Astrocyte of the spinal cord (primary cell): ENCODE measurements around the gene ATAD3C.
"Not testable (repeated sequence)": the region's sequence is repeated elsewhere in the genome, so short reads cannot be mapped to it uniquely, and the experiment has no call there.

Experiments used
- DNase-seq: peaks from one replicate; pipeline ENCODE4 v3.0.0; 2011; ENCODE audit warnings: low read depth, low spot score
- H3K4me3 ChIP-seq: 2 replicates; pipeline ENCODE4 v1.5.1; 2011; ENCODE audit warnings: low read depth, mild to moderate bottlenecking, low read length, moderate library complexity
- in situ Hi-C: cut with HindIII; loops from 2 replicates; pipeline ENCODE4 v1.10.0; 2017; ENCODE audit warnings: low sequenced_read_pairs
- TF ChIP-seq, protein P1 (sequence below): IDR thresholded peaks from 2 replicates; pipeline ENCODE4 v1.5.1; 2012; ENCODE audit warnings: low read depth, mild to moderate bottlenecking, low read length, inconsistent platforms

ATAD3C gene

DNA sequence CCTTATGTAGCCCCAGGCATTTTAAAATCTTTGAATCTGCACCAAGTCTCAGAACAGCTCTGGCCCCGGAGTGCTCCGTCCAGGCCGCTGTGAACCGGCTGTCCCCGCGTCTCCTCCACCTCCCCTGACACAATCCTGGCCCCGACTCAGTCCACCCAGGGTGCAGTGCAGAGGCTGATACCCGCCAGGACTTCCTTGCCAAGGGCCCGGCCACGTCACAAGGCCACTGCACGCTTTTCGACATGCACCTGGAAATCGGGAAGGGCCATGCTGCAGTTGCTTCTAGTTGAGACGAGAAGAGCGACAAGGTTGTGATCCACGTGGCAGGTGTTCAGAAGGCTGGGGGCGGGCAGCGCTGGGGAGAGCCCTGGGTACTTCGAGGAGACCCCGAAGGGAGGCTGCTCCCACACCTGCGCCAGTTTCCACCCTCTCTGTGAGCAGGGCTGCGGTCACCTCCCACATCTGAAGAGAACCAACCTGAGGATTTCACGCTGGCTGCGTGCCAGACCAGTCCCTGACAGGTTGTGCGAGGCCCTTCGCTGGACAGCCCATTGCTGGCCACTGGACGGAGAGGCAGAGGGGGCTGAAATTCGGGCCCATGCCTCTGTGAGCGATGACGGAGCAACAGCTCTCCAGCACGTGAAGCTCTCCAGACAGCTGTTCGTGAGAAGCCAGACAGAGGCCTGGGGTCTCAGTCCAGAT is 7.3 kb upstream of the ATAD3C start:
- no peak overlapping the region for H3K4me3 ChIP-seq
- TF ChIP-seq, protein P1, sequence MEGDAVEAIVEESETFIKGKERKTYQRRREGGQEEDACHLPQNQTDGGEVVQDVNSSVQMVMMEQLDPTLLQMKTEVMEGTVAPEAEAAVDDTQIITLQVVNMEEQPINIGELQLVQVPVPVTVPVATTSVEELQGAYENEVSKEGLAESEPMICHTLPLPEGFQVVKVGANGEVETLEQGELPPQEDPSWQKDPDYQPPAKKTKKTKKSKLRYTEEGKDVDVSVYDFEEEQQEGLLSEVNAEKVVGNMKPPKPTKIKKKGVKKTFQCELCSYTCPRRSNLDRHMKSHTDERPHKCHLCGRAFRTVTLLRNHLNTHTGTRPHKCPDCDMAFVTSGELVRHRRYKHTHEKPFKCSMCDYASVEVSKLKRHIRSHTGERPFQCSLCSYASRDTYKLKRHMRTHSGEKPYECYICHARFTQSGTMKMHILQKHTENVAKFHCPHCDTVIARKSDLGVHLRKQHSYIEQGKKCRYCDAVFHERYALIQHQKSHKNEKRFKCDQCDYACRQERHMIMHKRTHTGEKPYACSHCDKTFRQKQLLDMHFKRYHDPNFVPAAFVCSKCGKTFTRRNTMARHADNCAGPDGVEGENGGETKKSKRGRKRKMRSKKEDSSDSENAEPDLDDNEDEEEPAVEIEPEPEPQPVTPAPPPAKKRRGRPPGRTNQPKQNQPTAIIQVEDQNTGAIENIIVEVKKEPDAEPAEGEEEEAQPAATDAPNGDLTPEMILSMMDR: no peak
- in situ Hi-C loops: no loop called here
- no peak for DNase-seq

DNA sequence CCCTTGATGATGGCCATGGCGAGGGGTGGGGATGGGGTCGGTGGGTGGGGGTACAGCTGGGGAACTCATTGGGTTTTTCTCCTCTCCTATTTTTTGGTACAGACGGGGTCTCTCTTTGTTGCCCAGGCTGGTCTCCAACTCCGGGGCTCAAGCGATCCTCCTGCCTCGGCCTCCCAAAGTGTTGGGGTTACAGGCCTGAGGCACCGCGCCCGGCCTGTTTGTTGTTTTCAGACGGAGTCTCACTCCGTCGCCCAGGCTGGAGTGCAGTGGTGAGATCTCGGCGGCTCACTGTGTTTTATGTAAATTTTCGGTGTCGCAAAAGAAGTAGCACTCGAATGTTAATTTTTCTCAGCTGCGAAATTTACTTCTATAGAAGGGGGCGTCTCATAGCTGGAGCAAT is 2.9 kb upstream of the ATAD3C start:
- in situ Hi-C loops, DNase-seq, H3K4me3 ChIP-seq: not testable (repeated sequence)

DNA sequence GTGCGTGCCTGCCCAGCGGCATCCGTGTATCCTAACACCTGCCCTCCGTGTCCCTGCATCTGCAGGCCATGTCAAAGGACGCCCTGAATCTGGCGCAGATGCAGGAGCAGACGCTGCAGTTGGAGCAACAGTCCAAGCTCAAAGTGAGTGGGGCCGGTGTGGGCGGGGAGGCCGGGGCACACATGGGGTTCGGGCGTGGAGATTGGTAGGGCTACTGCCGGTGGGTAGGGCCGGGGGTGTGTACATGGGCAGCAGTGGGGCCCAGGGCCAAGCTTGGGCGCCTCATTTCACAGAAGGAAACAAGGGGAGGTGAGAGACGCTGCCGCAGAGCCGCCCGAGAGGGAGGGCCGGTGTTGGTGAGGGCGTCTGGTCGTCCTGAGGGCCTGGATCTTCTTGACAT is 1.1 kb downstream of the ATAD3C start:
- H3K4me3 ChIP-seq, DNase-seq, in situ Hi-C loops: not testable (repeated sequence)

DNA sequence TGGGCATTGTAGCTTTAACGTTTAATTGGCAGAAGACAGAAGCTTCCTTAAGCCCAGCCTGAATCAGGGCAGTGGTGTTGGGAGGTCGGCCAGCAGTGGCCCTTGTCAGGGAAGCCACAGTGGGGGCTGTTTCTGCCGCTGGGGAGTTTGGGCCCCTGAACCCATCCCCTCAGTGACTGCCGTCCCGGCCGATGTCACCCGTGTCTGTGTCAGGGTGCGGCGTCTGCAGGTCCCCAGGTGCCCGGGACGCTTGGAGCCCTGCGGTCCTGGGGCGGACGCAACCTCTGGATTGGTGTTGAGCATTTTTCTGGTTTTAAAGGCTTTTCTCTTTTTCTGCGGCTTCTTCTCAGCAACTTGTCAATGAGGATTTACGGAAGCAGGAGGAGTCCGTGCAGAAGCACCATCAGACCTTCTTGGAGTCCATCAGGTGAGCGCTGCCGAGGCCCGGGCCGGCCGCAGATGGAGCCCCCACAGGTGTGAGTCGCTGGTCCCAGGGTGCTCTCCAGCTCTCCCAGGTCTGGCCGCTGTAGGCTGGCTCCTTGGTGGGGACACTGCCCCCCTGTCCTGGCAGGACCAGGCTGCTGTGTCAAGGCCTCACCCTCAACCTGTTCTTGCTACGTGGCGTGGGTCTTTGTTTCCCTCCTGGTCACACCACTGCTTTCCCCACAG is 2.3 kb downstream of the ATAD3C start:
- TF ChIP-seq, protein P1: no peak
- no peak overlapping the region for H3K4me3 ChIP-seq
- DNase-seq: no peak
- in situ Hi-C loops: no loop called here

DNA sequence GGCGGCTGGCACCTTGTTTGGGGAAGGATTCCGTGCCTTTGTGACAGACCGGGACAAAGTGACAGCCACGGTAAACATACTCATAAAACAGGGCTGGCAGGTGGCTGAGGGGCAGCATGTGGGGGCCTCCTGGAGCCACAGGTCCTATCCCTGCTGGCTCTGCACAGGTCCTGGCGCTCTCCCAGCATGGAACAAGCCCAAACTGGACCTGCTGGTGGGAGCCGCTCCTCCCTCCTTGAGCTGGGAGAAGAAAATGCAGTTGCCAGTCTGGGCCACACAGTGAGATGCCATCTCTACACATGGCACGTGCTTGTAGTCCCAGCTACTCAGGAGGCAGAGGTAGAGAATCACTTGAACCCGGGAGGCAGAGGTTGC is 2.9 kb downstream of the ATAD3C start:
- DNase-seq, in situ Hi-C loops: not testable (repeated sequence)

DNA sequence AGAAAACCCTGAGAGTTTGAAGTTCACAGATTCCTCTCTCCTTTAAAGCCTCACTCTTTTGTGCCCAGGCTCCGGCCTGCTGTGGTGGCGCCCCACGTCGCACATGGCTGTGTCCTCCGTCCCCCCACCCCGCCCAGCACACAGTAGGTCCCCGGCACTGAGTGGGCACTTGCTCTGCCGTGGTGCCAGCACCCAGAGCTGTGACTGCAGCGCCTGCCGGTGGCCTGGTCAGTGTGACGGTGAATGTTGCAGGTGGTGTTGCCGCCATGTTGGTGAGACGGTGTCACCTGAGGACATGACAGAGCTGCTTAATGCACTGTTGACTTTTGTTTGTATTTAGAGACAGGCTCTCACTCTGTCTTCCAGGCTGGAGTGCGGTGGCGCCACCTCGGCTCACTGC is 3.4 kb downstream of the ATAD3C start:
- H3K4me3 ChIP-seq: no peak overlapping the region
- no peak for DNase-seq
- TF ChIP-seq, protein P1: no peak
- in situ Hi-C loops: no loop called here

More for the DNA sequence above, 2.9 kb downstream of the ATAD3C start:
- H3K4me3 ChIP-seq: not testable (repeated sequence)

DNA sequence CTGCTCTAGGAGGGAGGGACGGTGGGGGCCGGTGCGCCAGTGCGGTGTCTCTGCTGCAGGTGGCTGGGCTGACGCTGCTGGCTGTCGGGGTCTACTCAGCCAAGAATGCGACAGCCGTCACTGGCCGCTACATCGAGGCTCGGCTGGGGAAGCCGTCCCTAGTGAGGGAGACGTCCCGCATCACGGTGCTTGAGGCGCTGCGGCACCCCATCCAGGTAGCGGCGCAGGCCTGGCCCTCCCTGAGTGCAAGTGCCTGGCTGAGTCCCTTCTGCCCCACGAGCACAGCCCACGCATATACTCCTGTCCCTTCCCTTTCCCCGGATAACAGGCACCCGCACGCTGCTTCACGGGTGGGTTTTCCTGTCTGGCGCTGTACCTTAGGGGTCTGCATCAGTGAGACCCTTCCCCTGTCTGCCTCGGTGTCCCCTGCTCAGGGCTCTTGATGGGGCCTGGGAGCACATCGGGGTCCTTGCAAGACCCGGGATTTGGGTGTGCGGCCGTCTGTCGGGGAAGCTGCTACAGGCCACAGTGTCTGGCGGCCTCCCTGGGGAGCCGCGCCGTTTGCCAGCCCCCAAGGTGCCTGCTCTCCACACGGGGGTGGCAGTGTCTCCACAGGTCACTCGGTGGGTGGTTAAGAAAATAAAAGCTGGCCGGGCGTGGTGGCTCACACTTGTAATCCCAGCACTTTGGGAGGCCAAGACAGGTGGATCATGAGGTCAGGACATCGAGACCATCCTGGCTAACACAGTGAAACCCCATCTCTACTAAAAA is 5.0 kb downstream of the ATAD3C start:
- H3K4me3 ChIP-seq, DNase-seq, in situ Hi-C loops: not testable (repeated sequence)

DNA sequence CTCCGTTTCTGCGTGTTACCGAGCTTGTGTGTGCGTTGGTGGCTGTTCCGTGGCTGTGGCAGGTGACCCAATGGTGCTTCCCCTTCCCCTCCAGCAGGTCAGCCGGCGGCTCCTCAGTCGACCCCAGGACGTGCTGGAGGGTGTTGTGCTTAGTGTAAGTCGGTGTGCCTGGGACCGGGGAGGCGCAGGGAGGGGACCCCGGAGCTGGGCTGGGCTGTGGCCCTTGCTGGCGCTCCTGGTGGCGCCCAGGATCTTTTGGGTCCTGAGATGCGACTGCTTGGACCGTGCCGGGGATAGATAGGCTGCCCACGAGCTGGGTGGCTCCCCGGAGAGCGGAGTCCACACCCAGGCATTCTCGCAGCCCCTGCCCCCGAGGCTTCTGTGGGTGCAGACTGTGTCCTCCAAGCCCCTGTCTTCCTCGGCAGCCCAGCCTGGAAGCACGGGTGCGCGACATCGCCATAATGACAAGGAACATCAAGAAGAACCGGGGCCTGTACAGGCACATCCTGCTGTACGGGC is 5.9 kb downstream of the ATAD3C start:
- in situ Hi-C loops: no loop called here
- no peak overlapping the region for H3K4me3 ChIP-seq
- DNase-seq: no peak
- TF ChIP-seq, protein P1: no peak

DNA sequence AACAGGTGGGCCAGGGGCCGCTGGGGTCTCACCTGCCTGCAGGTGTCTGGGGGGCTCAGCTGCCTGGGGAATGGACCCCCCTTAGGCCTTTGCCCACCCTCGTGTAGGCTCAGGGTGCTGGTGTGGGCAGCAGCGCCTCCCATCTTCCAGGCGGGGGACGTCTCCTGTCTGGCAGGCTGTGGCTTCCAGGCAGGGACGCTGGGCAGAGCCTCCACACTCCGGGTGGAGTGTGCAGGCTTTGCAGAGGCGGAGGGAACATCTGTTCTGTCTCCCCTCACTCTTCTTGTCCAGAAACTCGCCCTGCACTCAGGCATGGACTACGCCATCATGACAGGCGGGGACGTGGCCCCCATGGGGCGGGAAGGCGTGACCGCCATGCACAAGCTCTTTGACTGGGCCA is 6.4 kb downstream of the ATAD3C start:
- H3K4me3 ChIP-seq, in situ Hi-C loops, DNase-seq: not testable (repeated sequence)

DNA sequence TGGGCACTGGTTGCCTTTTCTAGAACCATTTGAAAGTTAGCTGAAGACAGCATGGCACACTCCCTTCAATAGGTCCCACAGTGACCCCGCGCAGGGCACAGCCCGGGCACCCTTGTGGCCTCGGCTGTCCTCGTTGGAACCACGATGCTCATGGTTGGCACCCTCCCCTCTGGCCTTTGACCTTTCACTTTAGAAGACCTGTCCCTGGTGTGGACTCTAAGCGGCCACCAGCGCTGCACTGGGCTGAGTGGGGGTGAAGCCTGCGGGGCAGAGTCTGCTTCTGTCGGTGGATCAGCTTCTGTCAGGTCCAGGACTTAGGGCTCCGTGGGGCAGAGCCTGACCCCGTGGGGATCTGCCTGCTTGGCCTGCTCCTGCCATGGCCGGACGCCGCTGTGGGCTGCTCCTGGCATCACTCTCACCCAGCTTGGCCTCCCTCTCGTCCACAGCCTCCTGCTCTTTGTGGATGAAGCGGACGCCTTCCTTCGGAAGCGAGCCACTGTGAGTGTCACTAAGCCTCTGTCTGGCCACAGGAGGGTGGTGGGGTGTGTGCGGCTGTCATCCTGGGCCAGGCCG is 7.3 kb downstream of the ATAD3C start:
- in situ Hi-C loops, DNase-seq, H3K4me3 ChIP-seq: not testable (repeated sequence)

DNA sequence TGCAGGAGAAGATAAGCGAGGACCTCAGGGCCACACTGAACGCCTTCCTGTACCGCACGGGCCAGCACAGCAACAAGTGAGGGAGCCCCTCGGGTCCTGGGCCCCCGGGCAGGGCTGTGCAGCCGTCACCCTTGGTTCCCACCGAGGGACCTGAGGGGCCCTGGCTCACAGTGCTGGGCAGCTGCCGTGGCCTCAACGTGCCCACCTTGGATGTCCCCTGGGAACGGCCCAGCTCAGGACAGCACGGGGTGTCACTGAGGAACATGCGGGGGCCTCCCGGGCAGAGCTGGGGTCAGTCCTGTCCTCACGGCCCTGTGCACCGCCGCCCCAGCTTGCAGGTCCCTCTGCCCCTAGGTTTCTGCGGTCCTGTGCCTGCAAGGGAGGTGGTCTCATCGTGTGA is 9.7 kb downstream of the ATAD3C start:
- H3K4me3 ChIP-seq, in situ Hi-C loops, DNase-seq: not testable (repeated sequence)

DNA sequence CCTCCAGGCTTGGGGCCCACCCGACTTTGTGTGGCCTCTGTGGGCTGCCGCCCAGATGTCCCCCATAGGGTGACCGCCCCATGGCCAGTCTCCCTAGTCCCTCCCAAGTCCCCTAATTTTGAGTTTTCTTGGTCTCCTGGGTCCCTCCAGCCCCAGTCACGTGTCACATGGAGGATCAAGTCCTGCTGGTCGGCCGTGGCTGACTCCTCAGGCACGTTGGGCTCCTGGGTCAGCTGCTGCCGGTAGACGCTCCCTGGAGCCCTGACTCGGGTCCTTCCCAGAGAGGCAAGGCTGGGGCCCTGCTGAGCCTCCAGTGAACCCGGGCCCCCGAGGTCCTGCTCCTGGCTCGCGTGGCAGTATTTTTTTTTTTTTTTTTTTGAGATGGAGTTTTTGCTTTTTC is 10.2 kb downstream of the ATAD3C start:
- DNase-seq, in situ Hi-C loops, H3K4me3 ChIP-seq: not testable (repeated sequence)
